Measurements from ENCODE around the gene IRS2. TPM values are rescaled to one million over a fixed set of nuclear protein-coding genes. Genes with fewer than 3 reads are reported as not detected.

Gene IRS2
- total and polyA plus RNA-seq, 2 of the 8 experiments (the other 6 are each of a cell fraction or from before 2014, with no cell fraction given) = 2.6 to 17.0 TPM

DNA sequence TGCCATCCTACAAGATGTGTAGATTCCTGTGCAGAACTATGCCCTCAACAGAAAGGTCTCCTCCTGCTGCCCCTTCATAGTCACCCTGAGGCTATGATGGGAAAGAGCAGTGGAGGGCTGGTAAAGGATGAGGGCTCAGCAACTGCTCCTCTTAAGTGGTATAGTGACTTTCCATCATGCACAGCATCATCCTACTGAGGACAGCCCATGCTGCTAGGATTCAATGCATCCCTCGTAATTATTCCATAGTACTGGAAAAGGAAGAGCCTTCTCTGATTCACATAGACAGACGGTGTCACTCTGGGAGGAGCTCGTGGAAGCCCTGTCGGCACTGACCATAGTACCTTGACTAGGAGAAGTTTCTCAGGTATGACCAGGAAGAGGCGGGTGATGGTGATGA, 47.6 kb upstream of the IRS2 start:
- Histone ChIP-seq H2BK20ac (ENCODE audit: low read length) (no peak overlapping the region), H2BK5ac (ENCODE audit: low read depth, low read length) (no peak overlapping the region), H3K79me2 (ENCODE audit: control insufficient read depth in 1 of 2, insufficient read depth in 2 of 2, low read length in 2 of 2) (no peaks in the 10 kb centered on the region), H3K27me3 (replicated peaks in 1 of 4; ENCODE audit: control insufficient read depth in 3 of 4, extremely low read depth in 1 of 4, insufficient read depth in 3 of 4, low read length in 3 of 4) (no peaks in the 10 kb centered on the region), H4K8ac (ENCODE audit: extremely low read depth, insufficient read depth, low read length) (no peak overlapping the region), H2AK5ac (ENCODE audit: low read depth, low read length) (no peak overlapping the region), H4K5ac (ENCODE audit: insufficient read length, low read depth, low read length) (no peak overlapping the region), H3K14ac (ENCODE audit: insufficient read length) (no peak overlapping the region), H3K4me1 (replicated peaks in 1 of 4; ENCODE audit: control insufficient read depth in 3 of 4, insufficient read depth in 4 of 4, low read length in 3 of 4) (no peaks in the 10 kb centered on the region; a peak in 1 of 7 replicates), H3K4me3 (ENCODE audit: extremely low read depth in 1 of 4, insufficient read depth in 2 of 4, low read depth in 3 of 4, low read length in 4 of 4) (no peak overlapping the region), H3K23me2 (ENCODE audit: low read depth, low read length) (no peaks in the 10 kb centered on the region), H3K79me1 (ENCODE audit: low read depth, low read length) (no peaks in the 10 kb centered on the region), H4K91ac (replicated peaks; ENCODE audit: insufficient read length, low read length) (no peak overlapping the region), H4K20me1 (replicated peaks in 1 of 2; ENCODE audit: control insufficient read depth in 1 of 2, insufficient read depth in 2 of 2, low read length in 2 of 2) (no peaks in the 10 kb centered on the region), H2BK12ac (ENCODE audit: low read depth, low read length) (no peak overlapping the region), H3K4me2 (ENCODE audit: insufficient read depth in 1 of 2, low read depth in 2 of 2, low read length in 2 of 2) (no peak overlapping the region), H3K9ac (replicated peaks in 1 of 4; ENCODE audit: extremely low read depth in 1 of 4, low read depth in 3 of 4, low read length in 3 of 4) (no peak overlapping the region), H2BK15ac (ENCODE audit: low read length) (no peak overlapping the region), H3K9me3 (ENCODE audit: insufficient read depth in 2 of 2, low read depth in 1 of 2, low read length in 1 of 2) (no peaks in the 10 kb centered on the region), H3K18ac (ENCODE audit: extremely low read depth, low read length) (no peak overlapping the region), H3K27ac (ENCODE audit: low read depth, low read length) (no peak overlapping the region), H3K56ac (replicated peaks; ENCODE audit: insufficient read length, low read depth, low read length) (no peak overlapping the region), H3K23ac (ENCODE audit: insufficient read length) (no peak overlapping the region), H2BK120ac (replicated peaks; ENCODE audit: low read depth, low read length) (no peak overlapping the region), H2AFZ (ENCODE audit: low read length) (no peak overlapping the region), H3K36me3 (ENCODE audit: control insufficient read depth in 2 of 4, insufficient read depth in 4 of 4, low read length in 3 of 4) (no peaks in the 10 kb centered on the region), H3K4ac (replicated peaks; ENCODE audit: insufficient read length, low read depth, low read length) (no peak overlapping the region)
- ChIA-PET CTCF (ENCODE audit: partially characterized antibody) (no interaction called here), POLR2A (ENCODE audit: partially characterized antibody) (no interaction called here)
- FAIRE-seq (no peak), DNase-seq (ENCODE audit: low read depth in 1 of 2, low spot score in 2 of 2) (no peak)
- WGBS, 2 experiments (ENCODE audit: extremely low coverage in 1 of 2, insufficient coverage in 1 of 2, insufficient read length in 1 of 2, insufficient replicate concordance in 2 of 2, low coverage in 1 of 2, low lambda C conversion rate in 2 of 2, missing lambda C conversion rate in 1 of 2) = 91% methylated on average over 5 of the region's 5 CpGs; no CpG with 5 or more reads in 1 of the 2 experiments
- TF ChIP-seq ASH2L (IDR thresholded peaks at IDR 0.05; ENCODE audit: low read length) (no peak), EP300 (IDR thresholded peaks at IDR 0.05; ENCODE audit: borderline replicate concordance in 1 of 2, low read depth in 2 of 2, low read length in 2 of 2) (no peak), TCF12 (IDR thresholded peaks at IDR 0.05; ENCODE audit: low read depth, low read length) (no peak), BACH1 (IDR thresholded peaks at IDR 0.05; ENCODE audit: low read length) (no peak), NANOG (IDR thresholded peaks at IDR 0.05; ENCODE audit: insufficient read depth, low read depth, low read length, poor library complexity, severe bottlenecking) (no peak), SP2 (IDR thresholded peaks at IDR 0.05; ENCODE audit: low read length) (no peak), TEAD4 (IDR thresholded peaks at IDR 0.05; ENCODE audit: low read depth, low read length) (no peak), CBX5 (IDR thresholded peaks at IDR 0.05; ENCODE audit: low read depth, low read length) (no peak), NRF1 (IDR thresholded peaks at IDR 0.05; ENCODE audit: low read depth, low read length) (no peak), CHD2 (IDR thresholded peaks at IDR 0.05; ENCODE audit: low read length) (no peak), CREB1 (IDR thresholded peaks at IDR 0.05) (no peak), CTBP2 (IDR thresholded peaks at IDR 0.05; ENCODE audit: borderline replicate concordance, insufficient read depth, insufficient read length, low read length) (no peak), HDAC6 (IDR thresholded peaks at IDR 0.05; ENCODE audit: low read depth, low read length) (no peak)
- TF ChIP-seq, protein P1, sequence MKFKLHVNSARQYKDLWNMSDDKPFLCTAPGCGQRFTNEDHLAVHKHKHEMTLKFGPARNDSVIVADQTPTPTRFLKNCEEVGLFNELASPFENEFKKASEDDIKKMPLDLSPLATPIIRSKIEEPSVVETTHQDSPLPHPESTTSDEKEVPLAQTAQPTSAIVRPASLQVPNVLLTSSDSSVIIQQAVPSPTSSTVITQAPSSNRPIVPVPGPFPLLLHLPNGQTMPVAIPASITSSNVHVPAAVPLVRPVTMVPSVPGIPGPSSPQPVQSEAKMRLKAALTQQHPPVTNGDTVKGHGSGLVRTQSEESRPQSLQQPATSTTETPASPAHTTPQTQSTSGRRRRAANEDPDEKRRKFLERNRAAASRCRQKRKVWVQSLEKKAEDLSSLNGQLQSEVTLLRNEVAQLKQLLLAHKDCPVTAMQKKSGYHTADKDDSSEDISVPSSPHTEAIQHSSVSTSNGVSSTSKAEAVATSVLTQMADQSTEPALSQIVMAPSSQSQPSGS (IDR thresholded peaks at IDR 0.05; ENCODE audit: low read length) = no peak

All from H1 (cell line).